SH-SY5Y (cell line): ENCODE results near the gene TPST2.

Source experiments
- GATA2 ChIP-seq: IDR thresholded peaks from 2 replicates; pipeline ENCODE4 v1.6.1; 2011; ENCODE audit warnings: mild to moderate bottlenecking, low read depth, low read length
- GATA3 ChIP-seq: IDR thresholded peaks from 2 replicates; pipeline ENCODE4 v1.6.1; 2011; ENCODE audit warnings: low read depth, mild to moderate bottlenecking, low read length, moderate library complexity

- TF ChIP-seq GATA2 (no peak), GATA3 (no peak)
Observed at GRCh38 chr22:26522592-26522991, 67.3 kb downstream of the TPST2 start.
